GM18909 (cell line): ENCODE data around the gene RAB40C.

Experiments used
- ATAC-seq: cut with Tn5 transposase; IDR thresholded peaks from one replicate; pipeline ENCODE4 v1.9.1; 2021; ENCODE audit warnings: mild to moderate bottlenecking; ENCODE audit not compliant: unreplicated experiment, poor library complexity

Gene RAB40C

DNA sequence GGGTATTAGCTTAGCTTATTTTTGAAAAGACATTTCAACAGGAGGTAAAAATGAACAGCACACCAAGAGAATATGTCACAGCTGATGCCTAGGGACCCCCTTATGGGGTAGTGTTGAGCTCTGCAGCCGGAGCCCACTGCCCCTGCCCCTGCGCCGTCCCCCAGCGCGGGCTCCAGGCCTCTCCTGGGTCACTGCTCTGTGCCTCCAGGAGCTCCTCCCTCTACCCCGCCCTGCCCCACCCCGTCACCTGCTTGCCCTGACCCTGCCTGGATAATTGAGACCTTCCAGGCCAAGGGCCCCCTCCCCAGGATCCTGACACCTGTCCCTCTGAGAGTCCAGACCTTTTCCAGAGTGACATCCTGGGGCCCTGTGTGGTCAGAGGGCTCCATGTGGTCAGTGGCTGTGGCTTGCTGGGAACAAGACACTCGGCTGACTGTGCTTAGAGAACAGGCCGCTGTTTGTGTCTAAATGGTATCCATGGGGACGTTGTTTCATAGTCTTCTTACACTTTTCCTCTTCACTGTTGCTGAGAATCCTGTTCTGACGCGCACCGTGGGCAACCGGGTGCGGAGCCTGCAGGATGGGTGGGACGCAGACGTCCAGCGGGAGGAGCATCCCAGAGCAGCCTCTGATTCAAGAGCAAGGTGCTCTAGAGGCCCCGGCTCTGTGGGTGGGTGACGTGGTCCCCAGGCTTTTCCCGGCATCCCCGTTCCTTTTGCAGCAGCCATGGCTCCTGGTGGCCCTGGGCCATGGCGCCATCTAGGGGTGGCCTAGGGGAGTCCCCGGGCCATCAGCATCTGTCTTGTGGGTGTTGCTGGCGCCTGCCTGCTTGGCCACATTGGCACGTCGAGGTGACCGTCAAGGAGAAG lies 20.9 kb downstream of the RAB40C start:
- ATAC-seq = no peak

DNA sequence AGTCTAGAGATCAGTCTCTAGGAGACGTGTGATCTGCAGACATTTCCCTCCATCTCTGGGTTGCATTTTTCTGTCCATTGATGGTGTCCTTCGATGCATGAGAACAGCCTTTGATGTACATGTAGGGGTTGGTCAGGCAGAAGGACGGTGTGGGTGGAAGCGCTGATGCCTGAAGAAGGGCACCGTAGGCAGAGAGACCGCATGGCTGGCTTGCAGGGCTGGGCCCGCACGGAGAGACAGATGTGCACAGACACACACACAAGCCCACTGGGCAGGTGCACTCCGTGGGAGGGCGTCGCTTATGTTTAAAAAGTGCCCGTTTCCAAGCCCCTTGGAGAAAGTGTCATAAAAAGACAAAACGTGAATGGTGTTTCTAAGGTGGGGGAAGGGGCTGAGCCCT lies 25.3 kb downstream of the RAB40C start:
- no peak for ATAC-seq

DNA sequence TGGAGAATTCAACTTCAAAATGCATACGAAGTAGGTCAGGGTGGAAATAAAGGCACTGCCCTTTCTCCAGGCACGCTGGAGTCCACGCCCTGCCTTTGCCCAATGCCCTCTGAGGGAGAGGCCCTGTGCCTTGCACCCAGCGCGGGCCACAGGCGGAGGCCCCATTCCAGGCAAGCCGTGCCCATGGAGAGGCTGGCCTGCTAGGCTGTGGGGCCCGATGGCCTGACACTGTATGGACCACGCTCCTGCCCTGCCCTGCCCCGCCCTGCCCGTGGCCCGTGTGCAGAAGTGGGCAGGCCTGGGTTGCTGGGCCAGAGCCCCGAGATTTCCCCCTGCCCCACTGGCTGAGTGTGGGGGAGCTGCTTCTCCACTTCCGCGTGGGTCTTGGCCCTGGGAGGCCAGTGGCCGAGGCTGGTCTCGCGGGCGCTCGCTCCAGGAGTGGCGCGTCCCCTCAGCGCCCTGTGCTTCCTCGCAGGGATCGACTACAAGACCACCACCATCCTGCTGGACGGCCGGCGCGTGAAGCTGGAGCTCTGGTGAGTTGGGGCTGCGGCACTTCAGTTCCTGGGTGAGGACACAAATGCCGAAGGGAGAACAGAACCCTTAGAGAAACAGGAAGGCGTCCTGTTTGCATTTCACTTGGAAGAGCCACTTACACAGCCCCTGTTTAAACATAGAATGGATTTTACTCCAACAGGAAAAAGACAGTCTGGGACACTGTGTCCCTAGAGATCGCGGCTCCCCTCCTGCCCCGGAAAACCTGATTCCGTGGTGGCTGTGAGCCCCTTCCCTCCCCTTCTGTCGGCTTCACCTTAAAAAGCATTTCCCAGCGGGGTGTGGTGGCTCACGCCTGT lies 27.1 kb downstream of the RAB40C start:
- ATAC-seq = no peak

DNA sequence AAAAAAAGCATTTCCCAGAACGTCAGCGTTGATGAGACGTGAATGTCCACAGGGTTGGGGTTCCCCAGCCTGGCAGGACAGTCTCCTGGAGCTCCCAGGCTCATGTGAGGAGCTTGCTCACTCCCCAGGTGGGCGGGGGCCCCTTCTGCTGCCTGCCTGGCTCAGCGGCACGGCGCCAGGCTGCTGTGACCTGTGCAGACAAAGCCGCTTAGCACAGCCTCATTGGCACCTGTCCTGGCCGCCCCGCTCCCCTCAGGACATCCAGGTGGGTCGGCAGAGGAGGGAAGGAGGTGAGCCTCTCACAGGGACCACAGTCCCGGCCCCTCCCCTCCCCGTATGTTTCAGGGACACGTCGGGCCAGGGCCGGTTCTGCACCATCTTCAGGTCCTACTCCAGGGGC lies 28.0 kb downstream of the RAB40C start:
- no peak for ATAC-seq

DNA sequence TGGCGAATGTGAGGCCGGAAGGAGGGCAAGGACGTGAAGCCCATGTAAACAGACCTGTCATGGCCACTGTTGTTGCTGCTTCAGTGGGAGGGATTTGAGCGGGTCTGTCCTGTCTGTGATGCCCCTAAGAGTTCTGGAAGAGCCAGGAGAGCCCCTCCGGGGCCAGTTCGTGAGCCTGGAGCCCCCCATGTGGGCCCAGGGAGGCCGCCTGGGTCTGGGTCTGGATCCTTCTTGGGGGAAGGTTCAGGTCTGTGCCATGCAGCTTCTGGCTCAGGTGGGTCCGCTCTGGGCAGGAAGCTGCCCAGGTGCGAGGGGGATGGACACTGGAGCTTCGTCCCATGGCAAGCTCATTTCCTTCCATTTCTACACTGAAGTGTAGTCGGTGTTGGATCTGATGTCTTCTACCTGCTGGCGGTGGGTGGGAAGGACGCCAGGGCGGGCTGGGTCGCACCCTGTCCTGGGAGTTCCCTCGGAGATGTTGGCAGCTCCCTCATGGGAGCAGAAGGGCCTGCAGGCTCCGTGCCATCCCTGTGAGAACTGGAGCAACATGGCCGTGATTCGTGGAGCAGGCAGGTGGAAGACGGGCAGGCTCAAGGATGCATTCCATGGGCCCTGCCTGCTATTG lies 29.7 kb downstream of the RAB40C start:
- ATAC-seq = no peak

DNA sequence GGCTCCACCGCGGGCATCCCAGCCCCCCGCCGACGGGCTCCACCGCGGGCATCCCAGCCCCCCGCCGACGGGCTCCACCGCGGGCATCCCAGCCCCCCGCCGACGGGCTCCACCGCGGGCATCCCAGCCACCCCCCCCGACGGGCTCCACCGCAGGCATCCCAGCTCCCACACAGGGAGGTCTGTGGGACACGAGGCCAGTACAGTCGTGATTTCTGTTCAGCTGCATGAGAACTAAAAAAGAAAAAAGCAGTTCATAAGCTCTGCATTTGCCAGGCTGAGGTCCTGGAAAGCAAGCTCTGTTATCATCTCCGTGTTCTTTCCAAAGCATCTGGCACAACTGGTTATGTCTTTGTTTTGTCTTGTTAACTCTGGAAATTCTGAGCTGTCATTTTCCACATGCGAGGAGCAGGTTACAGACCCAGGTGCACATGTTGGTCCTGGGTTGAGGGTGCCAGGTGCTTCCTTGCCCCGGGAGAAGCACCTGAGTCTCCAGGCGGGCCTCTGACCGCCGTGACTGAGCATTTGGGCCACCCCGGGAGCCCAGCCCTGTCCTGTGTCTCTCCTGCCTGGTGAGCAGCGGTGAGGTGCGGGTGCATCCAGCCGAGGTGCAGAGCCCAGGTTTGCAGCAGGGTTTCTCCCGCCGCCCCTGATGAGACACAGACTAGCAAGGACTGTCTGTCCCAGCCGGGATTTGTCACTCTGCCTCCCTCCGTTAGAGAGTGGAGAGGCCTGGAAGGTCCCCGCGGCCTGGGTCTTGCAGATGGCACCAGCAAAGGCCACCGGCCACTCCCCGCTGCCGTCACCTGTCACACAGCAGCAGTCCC lies 31.0 kb downstream of the RAB40C start:
- no peak for ATAC-seq

DNA sequence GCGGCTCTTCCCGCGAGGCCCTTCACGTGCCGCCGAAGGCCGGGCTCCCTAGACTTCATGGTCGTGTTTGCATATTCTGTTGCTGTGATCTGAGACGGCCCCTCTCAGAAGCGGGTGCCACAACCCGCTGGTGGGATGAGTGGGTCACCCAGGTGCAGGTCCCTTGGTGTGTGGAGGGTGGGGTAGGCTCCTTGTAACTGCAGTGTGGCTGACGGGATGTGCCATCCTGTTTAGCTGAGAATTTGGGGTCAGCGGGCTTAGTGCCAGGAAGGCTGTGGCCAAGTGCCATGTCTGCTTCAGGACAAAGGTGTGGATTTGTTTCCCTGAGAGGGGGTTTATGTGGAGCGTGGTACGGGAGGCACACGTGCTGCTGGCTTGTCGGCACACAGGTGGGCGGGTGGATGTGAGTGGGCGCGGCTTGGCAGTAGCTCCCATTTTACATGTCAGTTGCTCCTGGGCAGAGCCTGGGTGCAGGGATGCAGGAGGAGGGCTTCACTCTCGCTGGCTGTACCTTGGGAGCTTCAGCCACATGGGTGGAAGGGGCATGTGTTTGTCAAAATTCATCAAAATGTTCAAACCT lies 31.8 kb downstream of the RAB40C start:
- ATAC-seq = no peak

DNA sequence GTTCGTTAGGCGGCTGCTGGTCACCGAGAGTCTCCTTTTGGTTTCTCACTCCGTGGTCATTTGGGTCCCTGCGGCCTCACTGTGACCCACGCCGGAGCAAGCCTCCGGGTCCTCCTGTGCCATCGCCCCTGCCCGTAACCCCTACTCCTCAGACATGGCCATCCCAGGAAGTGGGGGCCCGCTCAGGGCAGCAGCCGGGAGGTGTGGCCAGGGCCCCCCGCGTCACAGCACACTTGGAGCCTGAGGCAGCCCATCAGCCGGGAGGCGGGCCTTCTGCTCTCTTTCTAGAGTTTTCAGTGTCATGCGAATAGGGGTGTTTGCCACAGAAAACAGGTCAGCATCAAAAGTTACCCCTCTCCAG lies 33.0 kb downstream of the RAB40C start:
- no peak for ATAC-seq

DNA sequence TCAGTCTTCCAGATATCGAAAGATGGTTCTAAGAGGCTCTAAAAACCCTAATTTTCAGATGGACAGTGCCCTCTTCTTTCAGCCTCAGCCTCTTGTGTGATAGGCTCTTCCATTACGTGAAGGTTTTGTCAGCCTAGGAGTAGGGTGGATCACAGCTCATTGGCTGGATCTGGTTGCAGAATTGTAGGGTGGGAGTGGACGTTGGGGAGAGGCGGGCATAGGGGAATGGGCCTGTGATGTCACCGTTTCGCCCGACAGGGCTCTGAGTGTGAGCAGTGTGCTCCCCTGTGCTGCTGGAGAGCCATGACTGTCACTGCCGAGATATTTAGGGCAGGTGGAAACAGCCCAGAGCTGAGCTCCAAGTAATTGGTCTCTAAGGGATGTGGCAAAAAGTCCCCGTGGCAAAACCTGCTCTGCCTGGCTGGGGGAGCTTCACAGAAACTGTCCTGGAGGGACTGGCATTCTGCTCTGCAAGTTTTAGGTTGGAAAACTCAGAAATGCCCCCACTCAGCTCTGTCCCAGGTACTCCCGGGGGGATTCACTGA lies 34.7 kb downstream of the RAB40C start:
- ATAC-seq = no peak

DNA sequence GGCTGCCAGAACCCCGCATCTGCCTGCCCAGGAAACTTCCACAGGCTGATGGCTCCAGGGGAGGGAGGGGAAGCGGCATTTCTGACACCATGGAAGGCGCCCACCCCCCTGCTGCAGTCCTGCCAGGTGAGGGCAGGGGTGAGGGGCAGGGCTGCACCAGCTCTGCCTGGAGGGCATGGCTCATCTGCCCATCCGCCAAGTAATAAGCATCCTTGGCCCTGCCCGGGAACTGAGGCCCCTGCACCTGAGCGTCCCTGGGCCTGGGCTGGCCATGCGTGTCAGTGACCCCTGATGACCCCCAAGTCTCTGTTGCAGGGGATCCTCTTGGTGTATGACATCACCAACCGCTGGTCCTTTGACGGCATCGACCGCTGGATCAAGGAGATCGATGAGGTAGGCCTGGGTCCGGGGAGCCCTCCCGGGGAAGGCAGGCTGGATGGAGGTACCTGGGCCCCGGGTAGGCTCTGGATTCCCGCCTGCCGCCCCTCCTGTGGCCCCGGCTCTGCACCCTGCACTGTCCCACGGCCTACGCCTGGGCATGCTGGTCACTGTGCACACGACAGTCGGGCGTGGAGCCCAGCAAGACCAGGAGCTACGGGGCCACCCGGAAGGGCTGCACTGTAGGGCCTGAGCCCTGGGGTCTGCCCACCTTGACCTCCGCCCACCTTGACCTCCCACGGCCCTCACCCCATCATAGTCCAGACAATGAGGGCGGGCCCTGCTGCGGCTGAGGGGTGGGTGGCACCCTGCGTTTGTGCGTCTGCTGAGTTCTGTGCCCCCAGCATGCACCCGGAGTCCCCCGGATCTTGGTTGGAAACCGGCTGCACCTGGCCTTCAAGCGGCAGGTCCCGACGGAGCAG lies 35.5 kb downstream of the RAB40C start:
- ATAC-seq = no peak

DNA sequence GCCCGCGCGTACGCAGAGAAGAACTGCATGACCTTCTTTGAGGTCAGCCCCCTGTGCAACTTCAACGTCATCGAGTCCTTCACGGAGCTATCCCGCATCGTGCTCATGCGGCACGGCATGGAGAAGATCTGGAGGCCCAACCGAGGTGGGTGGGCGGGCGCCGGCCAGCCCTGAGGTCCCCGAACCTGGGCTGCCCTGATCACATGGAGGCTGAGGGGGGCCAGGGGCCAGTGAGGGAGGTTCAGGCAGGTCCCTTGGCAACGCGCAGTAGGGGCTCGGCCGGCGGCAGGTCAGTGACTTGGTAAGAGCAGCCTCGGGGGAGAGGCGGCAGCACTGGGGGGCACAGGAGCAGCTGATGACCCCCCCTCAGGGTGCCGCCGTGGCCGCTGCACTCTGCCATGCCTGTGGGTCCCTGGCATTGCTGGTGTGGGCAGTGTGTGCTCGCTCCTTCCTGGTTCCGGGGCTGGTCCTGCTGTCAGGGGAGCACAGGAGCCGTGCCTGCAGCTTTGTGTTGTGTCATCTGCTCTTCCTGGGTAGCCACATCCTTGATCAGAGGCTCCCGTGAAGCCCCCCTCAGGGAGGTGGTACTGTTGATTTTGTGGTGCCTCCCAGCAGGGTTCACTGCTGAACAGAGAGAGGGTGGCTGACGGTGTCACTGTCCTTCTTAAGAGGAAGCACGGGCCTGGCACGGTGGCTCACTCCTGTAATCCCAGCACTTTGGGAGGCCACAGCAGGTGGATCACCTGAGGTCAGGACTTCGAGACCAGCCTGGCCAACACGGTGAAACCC lies 36.3 kb downstream of the RAB40C start:
- ATAC-seq = no peak

DNA sequence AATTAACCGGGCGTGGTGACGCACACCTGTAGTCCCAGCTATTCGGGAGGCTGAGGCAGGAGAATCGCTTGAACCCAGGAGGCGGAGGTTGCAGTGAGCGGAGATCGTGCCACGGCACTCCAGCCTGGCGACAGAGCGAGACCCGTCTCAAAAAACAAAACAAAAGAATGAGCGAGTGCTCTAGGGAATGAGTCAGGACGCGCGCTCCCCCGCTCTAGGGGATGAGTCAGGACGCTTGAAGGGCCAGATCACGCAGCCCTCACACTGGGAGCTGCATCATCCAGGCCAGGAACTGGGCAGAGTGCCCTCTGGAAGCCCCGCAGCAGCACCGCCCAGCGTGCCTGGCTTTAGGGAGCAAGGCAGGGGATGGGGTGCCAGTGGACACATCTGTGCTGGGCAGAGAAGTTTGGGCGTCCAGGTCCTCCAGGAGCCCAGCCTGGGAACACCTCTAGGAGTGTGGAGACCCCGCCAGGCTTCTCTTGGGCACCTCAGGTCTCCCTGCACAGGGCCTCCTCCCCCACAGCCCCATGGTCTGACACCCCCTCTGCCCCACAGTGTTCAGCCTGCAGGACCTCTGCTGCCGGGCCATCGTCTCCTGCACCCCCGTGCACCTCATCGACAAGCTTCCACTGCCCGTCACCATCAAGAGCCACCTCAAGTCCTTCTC lies 37.1 kb downstream of the RAB40C start:
- no peak for ATAC-seq

DNA sequence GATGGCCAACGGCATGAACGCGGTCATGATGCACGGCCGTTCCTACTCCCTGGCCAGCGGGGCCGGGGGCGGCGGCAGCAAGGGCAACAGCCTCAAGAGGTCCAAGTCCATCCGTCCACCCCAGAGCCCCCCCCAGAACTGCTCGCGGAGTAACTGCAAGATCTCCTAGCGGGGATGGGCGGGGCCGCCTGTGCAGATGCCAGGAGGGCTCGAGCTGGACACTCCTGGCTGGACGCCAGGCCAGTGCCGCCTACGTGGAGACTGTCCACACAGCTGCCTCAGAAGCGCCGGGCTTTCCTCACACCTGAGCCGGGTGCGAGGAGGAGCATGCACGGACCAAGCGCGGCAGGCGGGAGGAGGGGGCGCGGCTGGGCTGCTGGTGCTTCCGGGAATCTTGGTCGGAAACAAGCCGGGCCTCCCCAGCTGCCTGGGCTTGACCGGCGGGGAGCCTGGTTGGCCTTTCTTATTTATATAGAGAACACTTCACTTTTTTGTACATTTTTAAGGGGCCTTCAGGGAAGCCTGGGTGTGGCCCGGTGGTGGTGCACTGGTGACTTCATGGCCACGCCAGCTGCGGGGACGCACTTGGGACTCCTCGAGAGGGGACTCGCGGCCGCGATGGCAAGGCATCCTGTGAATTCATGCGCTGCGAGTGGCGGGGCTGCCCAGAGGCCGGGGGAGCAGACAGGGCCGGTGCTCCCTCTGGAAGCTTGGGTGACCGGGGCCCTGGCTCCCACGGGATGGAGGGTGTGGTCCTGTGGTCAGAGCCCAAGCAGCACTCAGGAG lies 37.8 kb downstream of the RAB40C start:
- no peak for ATAC-seq

DNA sequence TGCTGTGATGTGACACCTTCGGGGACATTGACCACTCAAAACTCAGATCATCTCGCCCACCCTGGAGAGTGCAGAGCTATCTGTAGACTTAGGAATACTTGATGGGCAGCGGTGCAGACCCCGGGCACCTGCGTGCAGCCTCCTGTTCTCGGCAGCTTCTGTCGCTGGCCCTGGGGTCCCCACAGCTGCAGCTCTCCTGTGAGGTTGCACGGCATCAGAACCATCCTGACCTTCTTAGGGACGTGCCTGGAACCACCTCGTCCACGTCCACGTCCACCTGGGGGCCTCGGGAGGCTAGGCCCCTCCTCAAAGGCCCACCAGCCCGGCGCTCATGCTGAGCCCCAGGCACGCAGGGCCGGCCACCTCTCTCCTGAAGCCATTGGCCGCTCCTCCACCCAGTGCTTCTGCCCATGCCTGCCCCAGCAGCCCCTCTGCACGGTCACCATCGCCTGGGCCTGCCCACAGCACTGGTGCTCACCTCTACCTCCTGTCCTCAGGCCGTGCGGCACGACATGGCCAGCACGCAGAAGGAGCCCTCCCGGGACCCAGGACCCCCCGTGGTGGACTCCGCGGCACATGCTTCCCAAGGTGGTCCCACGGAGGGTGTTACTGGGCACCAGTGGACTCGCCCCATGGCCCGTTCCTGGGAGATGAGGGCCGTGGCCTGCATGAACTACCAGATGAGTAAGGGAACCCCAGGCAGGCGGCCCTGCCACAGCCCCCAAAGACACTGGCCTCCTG lies 38.6 kb downstream of the RAB40C start:
- no peak for ATAC-seq

DNA sequence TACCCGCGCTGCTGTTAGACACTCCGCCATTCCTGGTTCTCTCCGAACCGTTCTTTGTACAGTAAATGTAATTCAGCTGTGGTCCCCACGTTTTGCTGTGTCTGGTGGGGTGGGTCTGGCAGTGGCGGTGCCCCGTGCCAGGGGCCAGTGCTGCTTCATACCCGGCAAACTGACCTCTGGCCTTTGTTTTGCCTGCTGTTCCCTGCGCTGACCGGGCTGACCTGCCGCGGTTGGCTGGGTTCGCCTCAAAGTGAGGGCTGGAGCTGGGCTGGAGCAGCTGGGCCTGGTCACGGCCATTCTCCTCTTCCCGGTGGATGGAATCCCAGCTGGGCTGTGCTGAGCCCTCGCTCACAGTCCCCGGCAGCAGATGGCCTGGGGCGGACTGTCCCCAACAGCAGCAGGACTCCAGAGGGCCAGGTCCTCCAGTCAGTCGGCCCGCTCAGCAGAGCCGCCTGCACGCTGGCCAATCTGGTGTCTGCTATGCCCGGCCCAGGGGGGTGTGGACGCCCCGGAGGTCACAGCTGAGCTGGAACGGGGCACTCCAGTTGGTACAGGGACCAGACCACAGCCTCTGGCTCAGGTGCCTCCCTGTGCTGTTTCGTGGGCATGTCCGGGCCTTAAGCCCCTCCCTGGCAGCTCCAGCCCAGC lies 39.4 kb downstream of the RAB40C start:
- no peak for ATAC-seq

DNA sequence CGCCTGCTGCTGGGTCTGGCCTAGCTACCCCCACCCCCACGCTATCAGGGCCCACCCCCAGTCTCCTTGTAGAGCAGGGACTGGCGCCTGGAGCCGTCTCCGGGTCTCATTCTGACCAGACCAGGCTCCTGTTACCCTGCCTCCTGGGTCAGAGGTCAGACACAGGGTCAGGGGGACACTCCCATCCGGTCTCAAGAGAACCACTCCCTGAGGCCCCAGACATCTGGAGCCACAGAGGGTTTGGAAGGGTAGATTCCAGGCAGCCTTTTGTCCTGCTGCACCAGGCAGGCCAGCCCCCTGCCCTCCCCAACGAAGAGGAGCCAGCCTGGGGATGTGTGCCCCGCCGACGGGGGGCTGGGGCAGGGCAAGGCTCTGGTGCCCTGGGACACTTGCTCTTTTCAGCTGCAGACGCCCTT lies 40.0 kb downstream of the RAB40C start:
- no peak for ATAC-seq
